ENCODE measurements around the gene ATXN7L3. TPM values are rescaled to one million over a fixed set of nuclear protein-coding genes. Genes with fewer than 3 reads are reported as not detected.

The ATXN7L3 gene
- total and polyA plus RNA-seq, 2 donors (not counting 3 experiments of a cell fraction or from before 2014, with no cell fraction given), result 61.3 to 82.5 TPM

DNA sequence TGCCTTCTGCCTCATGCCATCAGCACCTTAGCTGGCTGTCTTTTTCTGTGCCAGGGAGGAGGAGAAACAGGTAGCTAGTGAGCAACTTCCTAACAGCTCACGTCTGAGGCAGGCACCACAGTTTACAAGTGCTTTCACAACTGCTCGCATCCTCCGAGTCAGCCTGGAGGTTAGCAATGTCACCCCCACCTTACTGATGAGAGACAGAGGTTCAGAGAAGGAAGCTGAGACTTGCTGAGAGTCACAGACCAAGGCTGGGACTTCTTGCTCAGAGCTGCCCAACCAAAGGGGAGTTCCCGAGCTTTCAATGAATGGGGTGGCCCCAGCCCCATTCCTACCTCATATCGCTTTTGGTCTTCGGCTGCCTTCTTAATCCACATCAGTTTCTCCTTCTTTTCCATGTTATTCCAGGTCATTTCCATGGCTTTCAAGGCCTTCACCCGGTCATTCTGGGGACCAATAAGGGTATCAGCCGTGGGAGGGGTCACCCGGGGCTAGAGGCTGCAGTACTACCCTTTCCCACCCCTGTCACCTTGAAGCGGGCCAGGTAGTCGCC lies 10.2 kb upstream of the ATXN7L3 start:
- POLR2A ChIA-PET, result no interaction called here
- intact Hi-C loops (cut with micrococcal nuclease), result loop anchor here (1.0 kb wide), 7 partner anchors 8 to 313 kb away; partner anchors contain the start of genes GRN and SLC25A39
- no peaks in the 10 kb centered on the region for H3K9me3 ChIP-seq (replicated peaks; ENCODE audit: control insufficient read depth, insufficient read depth, low read length)
- H3K4me1 ChIP-seq (ENCODE audit: control insufficient read depth, extremely low read depth, insufficient read depth, low read length), result peaks cover 5% of the 10 kb centered on the region
- TF ChIP-seq MYC (IDR thresholded peaks at IDR 0.05; ENCODE audit: low read depth, low read length) (no peak), FOS (IDR thresholded peaks at IDR 0.05; ENCODE audit: borderline replicate concordance, insufficient read depth, low read length) (no peak), POLR2A (IDR thresholded peaks at IDR 0.05; ENCODE audit: low read depth, low read length) (no peak), POLR2AphosphoS5 (IDR thresholded peaks at IDR 0.05; ENCODE audit: insufficient read depth, low read depth, low read length) (no peak), EZH2 (IDR thresholded peaks at IDR 0.05; ENCODE audit: borderline replicate concordance, low read depth, low read length, severe bottlenecking) (no peak), GATA2 (IDR thresholded peaks at IDR 0.05; ENCODE audit: insufficient read depth, insufficient read length, low read depth, low read length) (no peak)
- TF ChIP-seq, protein P1, sequence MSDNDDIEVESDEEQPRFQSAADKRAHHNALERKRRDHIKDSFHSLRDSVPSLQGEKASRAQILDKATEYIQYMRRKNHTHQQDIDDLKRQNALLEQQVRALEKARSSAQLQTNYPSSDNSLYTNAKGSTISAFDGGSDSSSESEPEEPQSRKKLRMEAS (IDR thresholded peaks at IDR 0.05; ENCODE audit: insufficient read depth, insufficient read length), result no peak
- TF ChIP-seq, protein P2, sequence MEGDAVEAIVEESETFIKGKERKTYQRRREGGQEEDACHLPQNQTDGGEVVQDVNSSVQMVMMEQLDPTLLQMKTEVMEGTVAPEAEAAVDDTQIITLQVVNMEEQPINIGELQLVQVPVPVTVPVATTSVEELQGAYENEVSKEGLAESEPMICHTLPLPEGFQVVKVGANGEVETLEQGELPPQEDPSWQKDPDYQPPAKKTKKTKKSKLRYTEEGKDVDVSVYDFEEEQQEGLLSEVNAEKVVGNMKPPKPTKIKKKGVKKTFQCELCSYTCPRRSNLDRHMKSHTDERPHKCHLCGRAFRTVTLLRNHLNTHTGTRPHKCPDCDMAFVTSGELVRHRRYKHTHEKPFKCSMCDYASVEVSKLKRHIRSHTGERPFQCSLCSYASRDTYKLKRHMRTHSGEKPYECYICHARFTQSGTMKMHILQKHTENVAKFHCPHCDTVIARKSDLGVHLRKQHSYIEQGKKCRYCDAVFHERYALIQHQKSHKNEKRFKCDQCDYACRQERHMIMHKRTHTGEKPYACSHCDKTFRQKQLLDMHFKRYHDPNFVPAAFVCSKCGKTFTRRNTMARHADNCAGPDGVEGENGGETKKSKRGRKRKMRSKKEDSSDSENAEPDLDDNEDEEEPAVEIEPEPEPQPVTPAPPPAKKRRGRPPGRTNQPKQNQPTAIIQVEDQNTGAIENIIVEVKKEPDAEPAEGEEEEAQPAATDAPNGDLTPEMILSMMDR (IDR thresholded peaks at IDR 0.05; ENCODE audit: extremely low read depth in 1 of 2, insufficient read depth in 1 of 2, low read depth in 1 of 2, low read length in 2 of 2), result no peak
- dilution Hi-C loops (cut with MboI; ENCODE audit: extremely low pct_ligation_motif_present, low sequenced_read_pairs), result no loop called here
- peaks cover 15 to 43% of the 10 kb centered on the region in 2 experiments for H3K36me3 ChIP-seq (ENCODE audit: control insufficient read depth in 2 of 2, extremely low read depth in 1 of 2, insufficient read depth in 2 of 2, low read length in 2 of 2)
- DNase-seq (ENCODE audit: low read depth, low spot score) (no peak), FAIRE-seq (no peak)
- H3K27me3 ChIP-seq (ENCODE audit: control insufficient read depth in 2 of 2, insufficient read depth in 2 of 2, low read length in 2 of 2), result no peaks in the 10 kb centered on the region
- H2AFZ ChIP-seq (ENCODE audit: low read depth, low read length), result no peak overlapping the region
- H3K27ac ChIP-seq (ENCODE audit: insufficient read depth, low read depth, low read length), result no peak overlapping the region
- H3K4me3 ChIP-seq (replicated peaks in 1 of 3; ENCODE audit: insufficient read depth in 1 of 3, low read depth in 1 of 3, low read length in 3 of 3), result no peak overlapping the region
- peak overlapping the region; percentile 34 for H3K4me2 ChIP-seq (ENCODE audit: insufficient read depth, low read length)
- CTCF ChIA-PET, result interaction anchor here (1.0 to 4.5 kb wide), 23 partner anchors 8 to 314 kb away, joined by 3 to 58 read pairs (median 8); partner anchors contain the start of genes FAM171A2, GRN, RUNDC3A and SLC25A39
- TSS peak; percentile 2 for BruUV-seq (replicated peaks)
- H3K79me2 ChIP-seq (ENCODE audit: control insufficient read depth, insufficient read depth, low read length), result no peaks in the 10 kb centered on the region
- H3K9me1 ChIP-seq (replicated peaks; ENCODE audit: control insufficient read depth, extremely low read depth, insufficient read depth, low read length), result no peaks in the 10 kb centered on the region
- no peak overlapping the region for H3K9ac ChIP-seq (replicated peaks; ENCODE audit: extremely low read depth, insufficient read depth, low read length)
- no peaks in the 10 kb centered on the region for H4K20me1 ChIP-seq (replicated peaks; ENCODE audit: control insufficient read depth, extremely low read depth, insufficient read depth, low read length)

Data from endothelial cell of umbilical vein (primary cell).